ENCODE measurements around the gene HOXA4.

The HOXA4 gene

GRCh38 chr7:27102581-27103442 is 27.7 kb downstream of the HOXA4 start, which contains the start of gene HOXA2:
Gene HOXA2, minus strand, starts transcription at chr7:27102683. Its CDS starts 183 bp downstream, at chr7:27102500.
- no peak for DNase-seq

DNA sequence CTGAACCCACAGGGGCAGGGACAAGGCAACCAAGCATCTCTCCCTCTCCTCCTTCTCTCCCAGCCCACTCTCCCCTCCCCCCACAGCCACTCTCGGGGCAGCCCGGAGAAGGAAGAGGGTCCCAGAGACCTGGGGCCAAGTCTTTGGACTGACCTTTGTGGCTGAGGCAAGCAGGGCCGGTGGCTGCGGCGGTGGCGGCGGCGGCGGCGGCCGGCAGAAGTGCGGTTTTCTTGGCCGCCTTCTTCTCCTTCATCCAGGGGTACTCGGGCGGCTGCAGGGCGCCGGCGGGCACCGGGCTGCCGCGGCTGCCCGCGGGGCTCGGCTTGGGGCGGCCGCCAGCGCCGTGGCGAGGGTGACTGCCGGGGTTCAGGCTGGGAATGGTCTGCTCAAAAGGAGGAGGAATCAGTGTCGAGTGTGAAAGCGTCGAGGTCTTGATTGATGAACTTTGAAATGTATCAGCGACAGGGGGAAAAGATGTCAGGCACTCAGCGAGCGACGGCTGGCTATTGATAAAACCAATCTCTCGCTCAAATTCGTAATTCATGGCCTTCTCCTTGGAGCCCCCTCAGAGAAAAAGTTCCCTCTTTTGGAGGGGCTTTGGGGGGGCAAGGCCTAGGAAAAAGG is 28.5 kb downstream of the HOXA4 start:
- no peak for DNase-seq

GRCh38 chr7:27101171-27101956 is 29.2 kb downstream of the HOXA4 start:
- no peak for DNase-seq

- DNase-seq: no peak
These were observed 29.8 kb downstream of the HOXA4 start for GRCh38 chr7:27100694-27101170.

GRCh38 chr7:27099453-27100370 is 30.8 kb downstream of the HOXA4 start:
- DNase-seq: no peak

DNA sequence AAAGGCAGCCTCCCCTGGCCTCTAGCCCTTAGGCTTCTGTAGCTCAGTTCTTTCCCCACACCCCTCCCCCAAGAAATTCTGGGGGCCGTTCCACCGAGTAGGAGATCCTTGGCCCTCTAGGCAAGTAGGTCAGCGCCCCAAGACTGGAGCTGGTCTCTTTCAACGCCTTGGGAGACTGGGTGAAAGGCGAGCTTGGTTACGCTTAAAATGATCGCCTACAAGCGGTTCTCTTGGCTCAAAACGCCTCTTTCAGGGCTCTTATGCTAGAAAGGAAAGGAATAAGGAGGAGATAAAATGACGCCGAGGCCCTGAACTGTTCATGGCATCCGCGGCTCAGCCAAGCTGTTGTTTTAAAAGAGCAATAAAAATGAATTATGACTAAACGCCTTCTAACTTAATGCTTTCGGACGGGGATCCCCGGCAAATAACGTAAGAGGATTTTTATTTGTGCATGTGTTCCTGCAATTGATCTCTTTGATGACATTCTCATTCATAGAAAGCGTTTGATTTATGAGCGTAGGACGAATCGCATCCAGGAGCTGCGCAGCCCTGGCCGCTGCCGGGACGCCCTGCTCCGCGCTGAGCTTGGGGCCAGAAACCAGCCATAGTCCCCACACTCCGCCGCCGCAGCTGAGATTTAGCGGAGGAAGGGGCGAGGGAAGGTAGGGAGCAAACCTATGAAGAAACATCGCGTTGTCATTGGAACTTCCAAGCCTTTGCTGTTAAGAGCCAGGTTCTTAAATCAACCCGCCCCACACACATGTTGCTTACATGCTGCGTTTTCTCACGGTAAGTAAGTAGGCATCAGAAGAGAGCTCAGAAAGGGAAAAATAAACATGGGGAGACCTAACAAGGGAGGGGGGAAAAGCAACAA is 31.7 kb downstream of the HOXA4 start:
- DNase-seq: no peak

- no peak for DNase-seq
These were observed 32.6 kb downstream of the HOXA4 start for GRCh38 chr7:27097686-27098577.

- DNase-seq: no peak
These were observed 33.6 kb downstream of the HOXA4 start for GRCh38 chr7:27096768-27097514.

GRCh38 chr7:27095897-27096767 is 34.4 kb downstream of the HOXA4 start, which contains the start of gene HOXA1:
Gene HOXA1, minus strand, starts transcription at chr7:27096000. Its CDS starts 88 bp downstream, at chr7:27095912.
- peak; percentile 73 for DNase-seq

- DNase-seq: no peak
These were observed 35.3 kb downstream of the HOXA4 start for GRCh38 chr7:27095050-27095896.

- no peak for DNase-seq
These were observed 36.1 kb downstream of the HOXA4 start for GRCh38 chr7:27094304-27095049.

DNA sequence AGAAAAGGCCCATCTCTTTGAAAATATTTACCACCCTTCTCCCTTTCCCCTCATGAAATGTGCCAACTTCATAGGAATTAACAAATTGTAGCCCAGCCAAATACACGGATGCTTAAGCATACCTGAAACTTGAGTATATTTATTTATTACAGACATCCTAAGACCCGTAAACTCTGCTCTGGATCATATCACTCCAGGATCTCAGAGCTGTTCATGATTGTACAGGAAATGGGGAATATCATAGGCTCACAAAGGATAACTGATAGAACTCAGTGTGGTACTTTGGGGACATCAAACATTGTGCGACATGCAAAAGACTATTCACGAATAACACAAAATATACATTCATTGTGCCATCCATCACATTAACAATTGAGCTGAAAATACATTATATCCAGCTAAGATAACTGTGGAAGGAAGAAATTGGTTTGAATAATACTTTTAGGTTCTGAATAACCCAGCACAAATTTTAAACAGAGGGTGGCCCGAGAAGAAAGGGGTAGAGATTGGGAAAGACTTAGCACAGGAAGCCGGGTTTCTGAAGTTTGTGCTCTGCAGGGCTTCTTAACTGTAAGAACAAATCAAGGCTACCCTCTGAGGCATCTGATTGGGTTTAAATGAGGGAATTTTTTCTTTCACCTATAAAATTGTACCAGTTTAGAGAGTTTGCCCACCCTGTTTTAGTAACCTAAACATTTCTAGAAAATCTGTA is 37.2 kb downstream of the HOXA4 start:
- no peak for DNase-seq

GRCh38 chr7:27092819-27093110 is 37.8 kb downstream of the HOXA4 start:
- no peak for DNase-seq

GRCh38 chr7:27091941-27092818 is 38.4 kb downstream of the HOXA4 start:
- DNase-seq: no peak

DNA sequence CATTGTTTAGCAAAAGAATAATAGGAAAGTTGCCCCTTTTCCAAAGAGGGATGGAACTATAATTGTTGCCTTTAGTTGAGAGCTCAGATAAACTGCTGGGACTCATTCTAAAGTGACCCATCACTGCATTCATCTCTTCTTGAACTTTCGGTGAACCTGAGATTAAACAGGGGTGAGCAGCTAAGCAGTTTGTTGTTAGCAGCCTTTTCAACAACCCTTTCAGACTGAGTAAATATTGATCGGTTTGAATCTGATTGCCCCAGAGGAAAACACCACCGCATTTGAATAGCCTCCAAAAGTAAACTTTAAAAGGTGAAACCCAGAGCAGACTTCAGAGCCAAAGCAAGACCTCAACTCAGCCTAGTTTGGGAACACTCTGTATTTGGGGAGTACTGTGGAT is 39.5 kb downstream of the HOXA4 start:
- no peak for DNase-seq

All from stimulated activated CD4-positive, alpha-beta T cell treated with anti-CD3 and anti-CD28 coated beads, Interleukin-4, amount 100 ng/mL, for 24 hours (primary cell).